GM10266 (cell line): ENCODE measurements around the gene ARHGAP1.

Experiments used
- DNase-seq: peaks from one replicate; pipeline ENCODE4 v3.0.0; 2012; ENCODE audit errors: extremely low spot score
- CTCF ChIP-seq: IDR thresholded peaks from 2 replicates; pipeline ENCODE4 v1.5.1; 2012; ENCODE audit warnings: mild to moderate bottlenecking, low read depth; ENCODE audit not compliant: control insufficient read depth, insufficient read depth; ENCODE audit errors: missing control alignments

Gene ARHGAP1

GRCh38 chr11:46628961-46629360 is 71.5 kb downstream of the ARHGAP1 start:
- TF ChIP-seq CTCF = no peak
- DNase-seq = no peak
